NT2/D1 (cell line): ENCODE results near the gene FBLN2.

ENCODE experiments used
- SUZ12 ChIP-seq: IDR thresholded peaks from 2 replicates; pipeline ENCODE4 v1.6.1; 2011; ENCODE audit not compliant: insufficient read length, insufficient read depth; ENCODE audit errors: extremely low read depth
- YY1 ChIP-seq: IDR thresholded peaks from 2 replicates; pipeline ENCODE4 v1.6.1; 2011; ENCODE audit not compliant: insufficient read length, insufficient read depth
- ZNF274 ChIP-seq: IDR thresholded peaks from 2 replicates; pipeline ENCODE4 v1.6.1; 2011; ENCODE audit warnings: mild to moderate bottlenecking, low read depth, low read length

DNA sequence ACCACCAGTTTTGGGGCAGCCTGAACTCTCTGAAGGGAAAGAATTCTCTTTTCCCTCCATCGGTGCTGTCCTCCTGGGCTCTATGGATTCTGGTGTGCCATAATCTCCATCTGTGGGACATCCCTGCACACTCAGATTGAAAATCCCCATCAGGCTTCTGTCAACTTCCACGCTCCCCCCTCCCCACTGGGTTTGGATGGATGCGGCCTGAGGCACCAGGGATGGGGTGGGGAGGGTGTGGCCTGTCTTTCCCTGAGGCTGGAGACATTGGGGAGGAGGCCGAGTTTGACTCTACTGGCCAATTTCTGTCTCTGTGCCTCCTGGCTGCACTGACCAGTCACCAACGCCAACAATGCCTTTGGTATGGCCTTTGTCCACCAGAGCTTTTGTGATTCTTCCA, 16.3 kb upstream of the FBLN2 start:
- TF ChIP-seq ZNF274 (no peak), YY1 (no peak), SUZ12 (no peak)
